Ectodermal cell (in vitro differentiated cells): ENCODE data around the gene COQ10B.
"Not testable (repeated sequence)": the region's sequence is repeated elsewhere in the genome, so short reads cannot be mapped to it uniquely, and the experiment has no call there.

Source experiments
- H3K27ac ChIP-seq: 2 replicates; pipeline ENCODE4 v1.7.0; 2013; ENCODE audit warnings: mild to moderate bottlenecking, low read depth, low read length; ENCODE audit not compliant: insufficient read depth, poor library complexity, severe bottlenecking
- H3K27me3 ChIP-seq: 2 replicates; pipeline ENCODE4 v1.7.0; 2013; ENCODE audit warnings: mild to moderate bottlenecking, low read length; ENCODE audit not compliant: insufficient read depth, control insufficient read depth, poor library complexity, severe bottlenecking
- H3K36me3 ChIP-seq: one replicate; pipeline ENCODE4 v1.7.0; 2013; ENCODE audit warnings: low read length; ENCODE audit not compliant: control insufficient read depth, insufficient read depth
- H3K4me1 ChIP-seq: one replicate; pipeline ENCODE4 v1.7.0; 2013; ENCODE audit warnings: low read length; ENCODE audit not compliant: control insufficient read depth, insufficient read depth
- H3K4me3 ChIP-seq: 2 replicates; pipeline ENCODE4 v1.7.0; 2013; ENCODE audit warnings: low read depth, low read length, control low read depth; ENCODE audit not compliant: insufficient read depth
- H3K9me3 ChIP-seq: 2 replicates; pipeline ENCODE4 v1.7.0; 2013; ENCODE audit warnings: mild to moderate bottlenecking, low read length, moderate library complexity; ENCODE audit not compliant: control insufficient read depth
- WGBS, 2 experiments: methylation state at CpG; one replicate each; pipeline ENCODE4 v1.1.7; 2013; ENCODE audit warnings: missing lambda C conversion rate in 2 of 2; 5-methylcytosine and 5-hydroxymethylcytosine counted together

The COQ10B gene

DNA sequence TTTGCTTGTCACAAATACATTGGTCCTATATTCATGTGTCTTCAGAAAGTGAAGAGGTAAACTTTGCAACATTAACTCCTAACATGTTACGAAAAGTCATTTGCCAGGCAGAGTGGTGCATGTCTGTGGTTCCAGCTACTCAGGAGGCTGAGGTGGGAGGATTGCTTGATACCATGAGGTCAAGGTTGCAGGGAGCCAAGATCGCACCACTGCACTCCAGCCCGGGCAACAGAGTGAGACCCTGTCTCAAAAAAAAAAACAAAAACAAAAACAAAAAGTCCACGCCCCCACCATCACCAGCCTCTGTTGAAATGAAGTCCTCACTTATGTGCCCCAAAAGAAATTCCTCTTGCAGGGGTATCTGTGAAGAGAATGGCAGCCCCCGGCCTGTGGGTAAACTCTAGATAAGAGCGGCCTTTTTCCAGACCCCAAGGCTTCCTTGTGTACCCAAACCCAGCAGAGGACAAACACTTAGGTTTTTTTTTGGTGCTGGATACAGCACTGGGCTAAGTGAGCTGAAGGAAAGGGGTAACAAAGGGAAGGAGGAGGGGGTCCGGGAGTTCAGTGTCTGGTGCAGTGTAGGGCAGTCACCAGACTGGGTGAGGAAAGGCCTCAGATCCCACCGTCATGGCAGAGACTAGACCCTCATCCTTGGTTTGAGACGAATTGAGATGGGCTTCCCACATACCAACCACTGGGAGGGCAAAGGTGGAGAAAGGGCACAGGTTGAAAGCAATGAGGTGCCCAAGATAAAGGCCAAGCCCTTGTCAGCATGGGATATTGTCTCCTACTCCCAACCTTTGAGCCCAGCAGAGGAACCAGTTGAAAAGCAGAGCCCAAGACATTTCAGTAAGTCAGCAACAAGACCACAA, 27.0 kb downstream of the COQ10B start:
- Histone ChIP-seq H3K27me3 (no peaks in the 10 kb centered on the region), H3K4me1 (no peaks in the 10 kb centered on the region), H3K9me3 (no peaks in the 10 kb centered on the region), H3K4me3 (no peak overlapping the region), H3K36me3 (peaks cover 9% of the 10 kb centered on the region), H3K27ac (no peak overlapping the region)
- 91 to 92% methylated on average over 9 of the region's 9 CpGs for WGBS, 2 experiments

DNA sequence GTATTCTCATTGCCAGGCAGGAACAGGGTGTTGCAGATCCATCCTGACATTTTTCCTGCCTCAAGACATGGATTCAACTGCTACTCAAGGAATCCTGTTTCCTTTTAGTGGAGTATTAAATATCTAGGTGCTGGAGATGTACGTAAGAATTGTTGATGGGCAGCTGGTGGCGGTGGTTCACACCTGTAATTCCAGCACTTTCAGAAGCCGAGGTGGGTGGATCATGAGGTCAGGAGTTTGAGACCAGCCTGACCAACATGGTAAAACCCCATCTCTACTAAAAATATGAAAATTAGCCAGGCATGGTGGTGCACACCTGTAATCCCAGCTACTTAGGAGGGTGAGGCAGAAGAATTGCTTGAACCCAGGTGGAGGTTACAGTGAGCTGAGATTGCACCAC, 30.9 kb downstream of the COQ10B start:
- not testable (repeated sequence) for H3K4me3 ChIP-seq
- WGBS, 2 experiments, result 93 to 95% methylated on average over 2 to 3 of the region's 3 CpGs

GRCh38 chr2:197486175-197486574, 32.8 kb downstream of the COQ10B start:
- H3K27ac ChIP-seq, result no peak overlapping the region
- no peak overlapping the region for H3K4me3 ChIP-seq
- no peaks in the 10 kb centered on the region for H3K4me1 ChIP-seq
- H3K36me3 ChIP-seq, result peaks cover 50% of the 10 kb centered on the region
- H3K27me3 ChIP-seq, result no peaks in the 10 kb centered on the region
- H3K9me3 ChIP-seq, result no peaks in the 10 kb centered on the region
- WGBS, 2 experiments, result 96 to 100% methylated on average over 2 of the region's 2 CpGs

More for the DNA sequence above, 30.9 kb downstream of the COQ10B start:
- H3K9me3 ChIP-seq, H3K27me3 ChIP-seq, H3K4me1 ChIP-seq, H3K27ac ChIP-seq: not testable (repeated sequence)
- peaks cover 31% of the 10 kb centered on the region for H3K36me3 ChIP-seq

GRCh38 chr2:197487385-197487784, 34.0 kb downstream of the COQ10B start:
- Histone ChIP-seq H3K27me3 (no peaks in the 10 kb centered on the region), H3K36me3 (peaks cover 61% of the 10 kb centered on the region), H3K4me1 (no peaks in the 10 kb centered on the region), H3K9me3 (no peaks in the 10 kb centered on the region), H3K4me3 (no peak overlapping the region), H3K27ac (no peak overlapping the region)
- 95 to 97% methylated on average over 4 of the region's 4 CpGs for WGBS, 2 experiments

DNA sequence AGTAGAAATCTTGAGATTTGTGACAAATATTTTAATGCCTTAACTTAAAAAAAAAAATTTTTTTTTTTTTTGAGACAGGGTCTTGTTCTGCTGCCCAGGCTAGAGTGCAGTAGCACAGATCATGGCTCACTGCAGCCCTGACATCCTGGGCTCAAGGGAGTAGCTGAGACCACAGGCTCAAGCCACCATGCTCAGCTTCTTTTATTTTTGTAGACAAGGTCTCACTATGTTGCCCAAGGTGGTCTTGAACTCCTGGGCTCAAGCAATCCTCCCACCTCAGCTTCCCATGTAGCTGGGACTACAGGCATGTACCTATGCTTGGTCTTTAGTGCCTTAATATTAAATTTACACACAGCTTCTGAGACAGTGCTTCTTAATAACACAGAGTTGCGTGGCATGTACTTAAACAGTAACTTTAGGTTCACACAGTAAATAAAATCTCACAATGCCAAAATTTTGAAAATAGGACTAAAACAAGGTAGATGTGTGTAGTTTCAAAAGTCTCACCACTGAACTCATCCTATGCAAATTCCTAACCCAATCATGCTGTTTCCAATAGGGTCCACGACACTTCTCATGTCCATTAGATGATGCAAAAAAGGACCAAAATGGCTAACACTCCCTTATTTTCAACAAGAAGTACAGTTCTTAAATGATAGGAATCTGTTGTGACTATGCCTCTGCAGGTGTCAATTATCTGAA, 42.2 kb downstream of the COQ10B start:
- WGBS, 2 experiments, result 92 to 94% methylated on average over 2 of the region's 2 CpGs
- peaks cover 51% of the 10 kb centered on the region for H3K36me3 ChIP-seq
- H3K4me1 ChIP-seq, result peaks cover 17% of the 10 kb centered on the region
- no peaks in the 10 kb centered on the region for H3K9me3 ChIP-seq
- no peak overlapping the region for H3K4me3 ChIP-seq
- no peaks in the 10 kb centered on the region for H3K27me3 ChIP-seq
- no peak overlapping the region for H3K27ac ChIP-seq

- Histone ChIP-seq H3K4me1 (peaks cover 17% of the 10 kb centered on the region), H3K36me3 (peaks cover 40% of the 10 kb centered on the region), H3K27ac (no peak overlapping the region), H3K4me3 (no peak overlapping the region), H3K27me3 (no peaks in the 10 kb centered on the region), H3K9me3 (no peaks in the 10 kb centered on the region)
Observed at GRCh38 chr2:197496695-197497094, 43.3 kb downstream of the COQ10B start.

- 73 to 82% methylated on average over 2 of the region's 2 CpGs for WGBS, 2 experiments
Observed at GRCh38 chr2:197497326-197497725, 44.0 kb downstream of the COQ10B start.

DNA sequence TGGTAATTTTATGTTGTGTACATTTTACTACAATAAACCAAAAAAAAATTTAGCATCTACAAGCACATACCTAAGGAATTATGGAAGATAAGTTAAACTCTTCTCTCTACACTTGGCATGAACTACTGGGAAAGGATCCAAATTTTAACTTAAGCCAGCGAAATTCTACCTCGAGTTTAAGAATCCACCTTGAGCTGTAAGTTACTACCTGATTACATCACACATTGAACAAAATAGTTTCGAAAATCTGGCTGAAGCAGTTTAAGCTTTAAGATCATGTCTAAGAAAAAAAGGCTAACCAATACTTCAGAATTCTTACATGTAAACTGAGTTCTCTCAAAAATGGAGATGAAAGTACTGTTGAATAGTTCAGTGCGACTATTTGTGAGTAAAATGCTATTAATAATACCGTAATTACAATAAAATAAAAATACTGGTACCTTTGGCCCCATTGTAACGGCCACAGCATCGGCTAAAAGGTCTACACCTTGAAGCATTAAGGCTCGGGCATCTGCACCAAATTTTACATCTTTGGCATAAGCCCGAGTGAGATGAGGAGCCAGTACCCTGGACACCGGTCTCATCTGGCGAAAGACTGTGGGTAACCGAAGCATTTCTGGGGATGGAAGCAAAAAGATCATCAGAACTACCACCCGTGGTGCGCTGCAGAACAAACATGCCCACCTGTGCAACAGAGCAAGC, 45.0 kb downstream of the COQ10B start:
- Histone ChIP-seq H3K36me3 (peaks cover 27% of the 10 kb centered on the region), H3K27ac (peak overlapping the region; percentile 38), H3K4me3 (peak overlapping the region; percentile 58), H3K4me1 (peaks cover 22% of the 10 kb centered on the region), H3K9me3 (no peaks in the 10 kb centered on the region), H3K27me3 (no peaks in the 10 kb centered on the region)
- WGBS, 2 experiments, result 5 to 9% methylated on average over 13 to 14 of the region's 14 CpGs

More at GRCh38 chr2:197497326-197497725, 44.0 kb downstream of the COQ10B start:
- H3K27me3 ChIP-seq, result no peaks in the 10 kb centered on the region
- no peaks in the 10 kb centered on the region for H3K9me3 ChIP-seq
- no peak overlapping the region for H3K27ac ChIP-seq
- H3K4me3 ChIP-seq, result no peak overlapping the region
- peaks cover 34% of the 10 kb centered on the region for H3K36me3 ChIP-seq
- H3K4me1 ChIP-seq, result peaks cover 20% of the 10 kb centered on the region

DNA sequence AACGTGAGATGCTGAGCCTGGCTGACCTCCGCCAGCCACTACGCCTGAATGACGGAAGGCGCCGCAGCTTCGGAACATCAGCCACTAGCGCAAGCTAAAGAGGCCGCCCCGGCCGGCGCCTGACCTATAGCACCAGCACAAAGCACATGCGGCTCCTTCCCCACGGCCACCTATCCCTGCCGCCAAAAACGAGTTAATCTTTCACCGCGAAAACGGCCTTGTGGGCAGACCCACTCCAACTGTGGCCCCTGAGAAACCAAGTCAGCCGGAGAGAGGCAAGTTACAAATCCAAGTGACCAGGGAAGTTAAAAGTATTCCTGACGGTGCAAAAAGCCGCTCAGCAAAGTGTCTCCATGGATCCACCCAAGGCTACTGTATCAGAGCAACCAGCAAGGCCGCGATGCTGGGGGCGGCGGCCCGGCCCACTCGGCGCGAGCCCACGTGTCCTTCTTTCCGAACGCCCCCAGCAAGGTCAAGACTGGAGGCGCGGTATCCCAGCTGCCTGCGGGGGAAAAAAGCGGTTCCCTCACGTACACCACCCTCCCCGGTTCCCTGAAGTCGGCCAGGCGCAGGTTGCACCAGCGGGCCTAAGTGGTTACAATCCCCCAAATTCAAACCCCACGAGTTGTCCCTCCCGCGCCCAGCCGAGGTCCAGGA, 45.7 kb downstream of the COQ10B start:
- H3K36me3 ChIP-seq, result peaks cover 31% of the 10 kb centered on the region
- H3K9me3 ChIP-seq, result no peaks in the 10 kb centered on the region
- peak overlapping the region; percentile 96 for H3K27ac ChIP-seq
- H3K4me3 ChIP-seq, result peak overlapping the region; percentile 58
- H3K4me1 ChIP-seq, result peaks cover 22% of the 10 kb centered on the region
- H3K27me3 ChIP-seq, result no peaks in the 10 kb centered on the region
- WGBS, 2 experiments, result 0% methylated on average over 46 of the region's 46 CpGs
